SK-N-SH treated with all-trans-retinoic acid at 6 μM for 48 hours (cell line): ENCODE results near the gene EPN1.

ENCODE experiments used
- ARNTL ChIP-seq: fragments of 450-650 bp; formaldehyde crosslinking; IDR thresholded peaks from 2 replicates; pipeline ENCODE4 v1.5.0; 2020; ENCODE audit warnings: low read depth, mild to moderate bottlenecking, moderate library complexity, borderline replicate concordance
- BACH2 ChIP-seq: fragments of 250-450 bp; sonication (Bioruptor Pico); IDR thresholded peaks from 2 replicates; pipeline ENCODE4 v1.9.0; 2021; ENCODE audit warnings: mild to moderate bottlenecking, borderline replicate concordance
- ESRRG ChIP-seq: fragments of 250-450 bp; sonication (Bioruptor Pico); IDR thresholded peaks from 2 replicates; pipeline ENCODE4 v1.6.1; 2021; ENCODE audit warnings: mild to moderate bottlenecking
- ISL1 ChIP-seq: fragments of 250-450 bp; sonication (Bioruptor Pico); IDR thresholded peaks from 2 replicates; pipeline ENCODE4 v2.1.2; 2022; ENCODE audit warnings: mild to moderate bottlenecking, moderate library complexity
- OSR1 ChIP-seq: fragments of 250-450 bp; sonication (Bioruptor Pico); IDR thresholded peaks from 2 replicates; pipeline ENCODE4 v1.8.0; 2022; ENCODE audit warnings: moderate library complexity, mild to moderate bottlenecking, inconsistent platforms
- SNAI2 ChIP-seq: fragments of 250-450 bp; sonication (Bioruptor Pico); IDR thresholded peaks from 2 replicates; pipeline ENCODE4 v1.5.0; 2020; ENCODE audit warnings: mild to moderate bottlenecking, moderate library complexity
- TOX ChIP-seq: fragments of 250-450 bp; sonication (Bioruptor Pico); IDR thresholded peaks from 2 replicates; pipeline ENCODE4 v1.8.0; 2021; ENCODE audit warnings: mild to moderate bottlenecking, moderate library complexity, borderline replicate concordance
- ZFP30 ChIP-seq: fragments of 450-650 bp; formaldehyde crosslinking; IDR thresholded peaks from 2 replicates; pipeline ENCODE4 v1.5.0; 2022; ENCODE audit warnings: mild to moderate bottlenecking, moderate library complexity
- ZNF565 ChIP-seq: fragments of 450-650 bp; formaldehyde crosslinking; conservative IDR thresholded peaks from 2 replicates; pipeline ENCODE4 v1.5.0; 2020; ENCODE audit warnings: low read depth, mild to moderate bottlenecking, moderate library complexity
- TF ChIP-seq, protein P1 (sequence below): fragments of 250-450 bp; sonication (Bioruptor Pico); IDR thresholded peaks from 2 replicates; pipeline ENCODE4 v1.5.1; 2021; ENCODE audit warnings: mild to moderate bottlenecking, moderate library complexity
- TF ChIP-seq, protein P2 (sequence below): fragments of 250-450 bp; sonication (Bioruptor Pico); IDR thresholded peaks from 2 replicates; pipeline ENCODE4 v1.8.0; 2020; ENCODE audit warnings: mild to moderate bottlenecking, moderate library complexity, borderline replicate concordance
- TF ChIP-seq, protein P3 (sequence below): fragments of 250-450 bp; sonication (Bioruptor Pico); IDR thresholded peaks from 2 replicates; pipeline ENCODE4 v1.8.0; 2021; ENCODE audit warnings: low read depth, mild to moderate bottlenecking, moderate library complexity, borderline replicate concordance
- TF ChIP-seq, protein P4 (sequence below): fragments of 250-450 bp; sonication (Bioruptor Pico); IDR thresholded peaks from 2 replicates; pipeline ENCODE4 v1.5.1; 2020; ENCODE audit warnings: low read depth, mild to moderate bottlenecking, moderate library complexity
- TF ChIP-seq, protein P5 (sequence below): fragments of 250-450 bp; sonication (Bioruptor Pico); IDR thresholded peaks from 2 replicates; pipeline ENCODE4 v1.5.0; 2020; ENCODE audit warnings: mild to moderate bottlenecking, moderate library complexity

DNA sequence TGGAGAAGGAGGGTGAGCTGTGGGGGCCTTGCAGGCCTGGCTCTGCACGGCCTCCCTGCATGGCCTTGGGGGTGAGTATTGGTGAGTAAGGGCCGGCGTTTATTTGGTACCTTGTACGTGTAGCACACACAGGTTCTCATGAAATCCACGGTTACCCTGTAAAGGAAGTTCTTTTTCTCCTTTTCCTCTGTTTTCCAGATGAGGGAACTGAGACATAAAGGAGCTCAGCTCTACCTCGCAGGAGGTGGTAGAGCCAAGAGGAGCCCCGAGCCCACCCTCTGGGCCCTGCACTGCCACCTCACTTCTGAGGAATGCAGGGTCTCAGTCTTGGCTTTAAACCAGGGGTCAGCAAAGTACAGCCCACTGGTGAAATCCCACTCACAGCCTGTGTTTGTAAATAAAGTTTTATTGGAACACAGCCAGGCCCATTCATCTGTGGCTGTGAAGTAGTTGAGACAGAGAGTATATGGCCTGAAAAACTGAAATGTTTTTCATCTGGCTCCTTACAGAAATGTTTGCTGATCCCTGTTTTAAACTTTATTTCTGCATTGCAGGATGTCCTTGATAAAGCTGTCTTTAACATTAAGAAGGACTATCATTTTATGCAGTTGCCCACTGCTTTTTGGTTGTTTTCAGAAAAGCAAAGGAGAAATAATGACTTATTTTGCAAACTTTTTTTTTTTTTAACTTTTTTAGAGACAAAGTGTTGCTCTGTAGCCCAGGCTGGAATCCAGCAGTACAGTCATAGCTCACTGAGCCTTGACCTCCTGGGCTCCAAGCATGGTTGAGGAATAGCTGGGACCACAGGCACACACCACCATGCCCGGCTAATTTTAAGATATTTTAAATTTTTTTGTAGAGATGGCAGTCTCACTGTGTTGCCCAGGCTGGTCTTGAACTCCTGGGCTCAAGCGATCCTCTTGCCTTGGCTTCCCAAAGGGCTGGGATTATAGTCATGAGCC lies 6.4 kb downstream of the EPN1 start:
- TF ChIP-seq, protein P1, sequence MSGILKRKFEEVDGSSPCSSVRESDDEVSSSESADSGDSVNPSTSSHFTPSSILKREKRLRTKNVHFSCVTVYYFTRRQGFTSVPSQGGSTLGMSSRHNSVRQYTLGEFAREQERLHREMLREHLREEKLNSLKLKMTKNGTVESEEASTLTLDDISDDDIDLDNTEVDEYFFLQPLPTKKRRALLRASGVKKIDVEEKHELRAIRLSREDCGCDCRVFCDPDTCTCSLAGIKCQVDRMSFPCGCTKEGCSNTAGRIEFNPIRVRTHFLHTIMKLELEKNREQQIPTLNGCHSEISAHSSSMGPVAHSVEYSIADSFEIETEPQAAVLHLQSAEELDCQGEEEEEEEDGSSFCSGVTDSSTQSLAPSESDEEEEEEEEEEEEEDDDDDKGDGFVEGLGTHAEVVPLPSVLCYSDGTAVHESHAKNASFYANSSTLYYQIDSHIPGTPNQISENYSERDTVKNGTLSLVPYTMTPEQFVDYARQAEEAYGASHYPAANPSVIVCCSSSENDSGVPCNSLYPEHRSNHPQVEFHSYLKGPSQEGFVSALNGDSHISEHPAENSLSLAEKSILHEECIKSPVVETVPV (CRISPR knock-in tag): no peak
- TF ChIP-seq ISL1 (CRISPR knock-in tag) (no peak), TOX (CRISPR knock-in tag) (no peak), BACH2 (CRISPR knock-in tag) (no peak), OSR1 (CRISPR knock-in tag) (no peak), ZFP30 (CRISPR knock-in tag) (no peak), ESRRG (CRISPR knock-in tag) (no peak), ARNTL (CRISPR knock-in tag) (no peak), ZNF565 (CRISPR knock-in tag) (no peak), SNAI2 (CRISPR knock-in tag) (no peak)
- TF ChIP-seq, protein P2, sequence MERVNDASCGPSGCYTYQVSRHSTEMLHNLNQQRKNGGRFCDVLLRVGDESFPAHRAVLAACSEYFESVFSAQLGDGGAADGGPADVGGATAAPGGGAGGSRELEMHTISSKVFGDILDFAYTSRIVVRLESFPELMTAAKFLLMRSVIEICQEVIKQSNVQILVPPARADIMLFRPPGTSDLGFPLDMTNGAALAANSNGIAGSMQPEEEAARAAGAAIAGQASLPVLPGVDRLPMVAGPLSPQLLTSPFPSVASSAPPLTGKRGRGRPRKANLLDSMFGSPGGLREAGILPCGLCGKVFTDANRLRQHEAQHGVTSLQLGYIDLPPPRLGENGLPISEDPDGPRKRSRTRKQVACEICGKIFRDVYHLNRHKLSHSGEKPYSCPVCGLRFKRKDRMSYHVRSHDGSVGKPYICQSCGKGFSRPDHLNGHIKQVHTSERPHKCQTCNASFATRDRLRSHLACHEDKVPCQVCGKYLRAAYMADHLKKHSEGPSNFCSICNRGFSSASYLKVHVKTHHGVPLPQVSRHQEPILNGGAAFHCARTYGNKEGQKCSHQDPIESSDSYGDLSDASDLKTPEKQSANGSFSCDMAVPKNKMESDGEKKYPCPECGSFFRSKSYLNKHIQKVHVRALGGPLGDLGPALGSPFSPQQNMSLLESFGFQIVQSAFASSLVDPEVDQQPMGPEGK (CRISPR knock-in tag): no peak
- TF ChIP-seq, protein P3, sequence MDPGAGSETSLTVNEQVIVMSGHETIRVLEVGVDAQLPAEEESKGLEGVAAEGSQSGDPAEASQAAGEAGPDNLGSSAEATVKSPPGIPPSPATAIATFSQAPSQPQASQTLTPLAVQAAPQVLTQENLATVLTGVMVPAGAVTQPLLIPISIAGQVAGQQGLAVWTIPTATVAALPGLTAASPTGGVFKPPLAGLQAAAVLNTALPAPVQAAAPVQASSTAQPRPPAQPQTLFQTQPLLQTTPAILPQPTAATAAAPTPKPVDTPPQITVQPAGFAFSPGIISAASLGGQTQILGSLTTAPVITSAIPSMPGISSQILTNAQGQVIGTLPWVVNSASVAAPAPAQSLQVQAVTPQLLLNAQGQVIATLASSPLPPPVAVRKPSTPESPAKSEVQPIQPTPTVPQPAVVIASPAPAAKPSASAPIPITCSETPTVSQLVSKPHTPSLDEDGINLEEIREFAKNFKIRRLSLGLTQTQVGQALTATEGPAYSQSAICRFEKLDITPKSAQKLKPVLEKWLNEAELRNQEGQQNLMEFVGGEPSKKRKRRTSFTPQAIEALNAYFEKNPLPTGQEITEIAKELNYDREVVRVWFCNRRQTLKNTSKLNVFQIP: no peak
- TF ChIP-seq, protein P4, sequence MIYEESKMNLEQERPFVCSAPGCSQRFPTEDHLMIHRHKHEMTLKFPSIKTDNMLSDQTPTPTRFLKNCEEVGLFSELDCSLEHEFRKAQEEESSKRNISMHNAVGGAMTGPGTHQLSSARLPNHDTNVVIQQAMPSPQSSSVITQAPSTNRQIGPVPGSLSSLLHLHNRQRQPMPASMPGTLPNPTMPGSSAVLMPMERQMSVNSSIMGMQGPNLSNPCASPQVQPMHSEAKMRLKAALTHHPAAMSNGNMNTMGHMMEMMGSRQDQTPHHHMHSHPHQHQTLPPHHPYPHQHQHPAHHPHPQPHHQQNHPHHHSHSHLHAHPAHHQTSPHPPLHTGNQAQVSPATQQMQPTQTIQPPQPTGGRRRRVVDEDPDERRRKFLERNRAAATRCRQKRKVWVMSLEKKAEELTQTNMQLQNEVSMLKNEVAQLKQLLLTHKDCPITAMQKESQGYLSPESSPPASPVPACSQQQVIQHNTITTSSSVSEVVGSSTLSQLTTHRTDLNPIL (CRISPR knock-in tag): no peak
- TF ChIP-seq, protein P5, sequence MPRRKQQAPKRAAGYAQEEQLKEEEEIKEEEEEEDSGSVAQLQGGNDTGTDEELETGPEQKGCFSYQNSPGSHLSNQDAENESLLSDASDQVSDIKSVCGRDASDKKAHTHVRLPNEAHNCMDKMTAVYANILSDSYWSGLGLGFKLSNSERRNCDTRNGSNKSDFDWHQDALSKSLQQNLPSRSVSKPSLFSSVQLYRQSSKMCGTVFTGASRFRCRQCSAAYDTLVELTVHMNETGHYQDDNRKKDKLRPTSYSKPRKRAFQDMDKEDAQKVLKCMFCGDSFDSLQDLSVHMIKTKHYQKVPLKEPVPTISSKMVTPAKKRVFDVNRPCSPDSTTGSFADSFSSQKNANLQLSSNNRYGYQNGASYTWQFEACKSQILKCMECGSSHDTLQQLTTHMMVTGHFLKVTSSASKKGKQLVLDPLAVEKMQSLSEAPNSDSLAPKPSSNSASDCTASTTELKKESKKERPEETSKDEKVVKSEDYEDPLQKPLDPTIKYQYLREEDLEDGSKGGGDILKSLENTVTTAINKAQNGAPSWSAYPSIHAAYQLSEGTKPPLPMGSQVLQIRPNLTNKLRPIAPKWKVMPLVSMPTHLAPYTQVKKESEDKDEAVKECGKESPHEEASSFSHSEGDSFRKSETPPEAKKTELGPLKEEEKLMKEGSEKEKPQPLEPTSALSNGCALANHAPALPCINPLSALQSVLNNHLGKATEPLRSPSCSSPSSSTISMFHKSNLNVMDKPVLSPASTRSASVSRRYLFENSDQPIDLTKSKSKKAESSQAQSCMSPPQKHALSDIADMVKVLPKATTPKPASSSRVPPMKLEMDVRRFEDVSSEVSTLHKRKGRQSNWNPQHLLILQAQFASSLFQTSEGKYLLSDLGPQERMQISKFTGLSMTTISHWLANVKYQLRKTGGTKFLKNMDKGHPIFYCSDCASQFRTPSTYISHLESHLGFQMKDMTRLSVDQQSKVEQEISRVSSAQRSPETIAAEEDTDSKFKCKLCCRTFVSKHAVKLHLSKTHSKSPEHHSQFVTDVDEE: no peak
